SK-N-SH (cell line): Measurements from ENCODE around the gene GATM. TPM values are rescaled to one million over a fixed set of nuclear protein-coding genes. Genes with fewer than 3 reads are reported as not detected.

Experiments
- CTCF ChIA-PET: fragments of 300-600, 350-600 bp; formaldehyde crosslinking; extraction: SDS; loops from one replicate; lab custom pipeline; 2021; lab: Yijun Ruan, JAX
- POLR2A ChIA-PET: fragments of 350-600 bp; sonication (Branson Sonifier 250); formaldehyde crosslinking; extraction: SDS; loops from one replicate; lab custom pipeline; 2020; ENCODE audit warnings: antibody characterized with exemption, inconsistent platforms; lab: Yijun Ruan, JAX
- DNase-seq: peaks from one replicate; pipeline ENCODE4 v3.0.0; 2012
- H2AFZ ChIP-seq: fragments of 200-600 bp; sonication (generic); 2 replicates; pipeline ENCODE4 v1.8.1; 2016; ENCODE audit warnings: antibody characterized with exemption, mild to moderate bottlenecking, low read depth
- H3F3A ChIP-seq: fragments of 200-600 bp; sonication (generic); replicated peaks from 2 replicates; pipeline ENCODE3; 2016; ENCODE audit warnings: antibody characterized with exemption, mild to moderate bottlenecking; ENCODE audit not compliant: insufficient read depth
- H3K27ac ChIP-seq, 2 experiments: fragments of 200-500 bp in 1 of 2; fragments of 200-600 bp in 1 of 2; sonication (Bioruptor generic) in 1 of 2; sonication (generic), shearing (Covaris generic) in 1 of 2; 2 replicates each; pipeline versions ENCODE4 v1.5.1 to v1.6.1; 2014 to 2016; ENCODE audit warnings: low read depth in 2 of 2, inconsistent platforms in 1 of 2, low read length in 1 of 2, mild to moderate bottlenecking in 1 of 2, mixed read lengths in 1 of 2
- H3K27me3 ChIP-seq: fragments of 200-600 bp; sonication (generic), shearing (Covaris generic); 2 replicates; pipeline ENCODE4 v1.6.1; 2016; ENCODE audit warnings: mixed run types; ENCODE audit not compliant: insufficient read depth
- H3K36me3 ChIP-seq, 2 experiments: fragments of 200-500 bp in 1 of 2; fragments of 200-600 bp in 1 of 2; sonication (Bioruptor generic) in 1 of 2; sonication (generic) in 1 of 2; replicated peaks in 1 of 2; 2 replicates each; pipeline versions ENCODE3 to v1.5.1; 2014 to 2016; ENCODE audit warnings: low read length in 1 of 2, mild to moderate bottlenecking in 1 of 2; ENCODE audit not compliant: insufficient read depth in 2 of 2, control insufficient read depth in 1 of 2
- H3K4me1 ChIP-seq, 2 experiments: fragments of 200-500 bp in 1 of 2; fragments of 200-600 bp in 1 of 2; sonication (Bioruptor generic) in 1 of 2; sonication (generic), shearing (Covaris generic) in 1 of 2; 2 replicates each; pipeline versions ENCODE4 v1.5.1 to v1.6.1; 2014 to 2016; ENCODE audit warnings: low read depth in 1 of 2, low read length in 1 of 2, mixed run types in 1 of 2; ENCODE audit not compliant: insufficient read depth in 2 of 2, control insufficient read depth in 1 of 2
- H3K4me2 ChIP-seq: fragments of 200-600 bp; sonication (generic), shearing (Covaris generic); 2 replicates; pipeline ENCODE4 v1.6.1; 2017; ENCODE audit warnings: mixed run types
- H3K4me3 ChIP-seq, 2 experiments: fragments of 200-500 bp in 1 of 2; fragments of 200-600 bp in 1 of 2; sonication (Bioruptor generic) in 1 of 2; sonication (generic), shearing (Covaris generic) in 1 of 2; 2 replicates each; pipeline versions ENCODE4 v1.5.1 to v1.8.1; 2014 to 2016; ENCODE audit warnings: low read depth in 2 of 2, inconsistent platforms in 1 of 2, low read length in 1 of 2, mild to moderate bottlenecking in 1 of 2, mixed read lengths in 1 of 2, moderate library complexity in 1 of 2
- H3K79me2 ChIP-seq: fragments of 200-600 bp; sonication (generic); 2 replicates; pipeline ENCODE4 v1.8.1; 2017; ENCODE audit warnings: mild to moderate bottlenecking; ENCODE audit not compliant: insufficient read depth
- H3K9ac ChIP-seq: fragments of 200-600 bp; sonication (generic); 2 replicates; pipeline ENCODE4 v1.6.1; 2017; ENCODE audit warnings: mixed run types
- H3K9me2 ChIP-seq: fragments of 200-600 bp; sonication (generic); 2 replicates; pipeline ENCODE4 v1.6.1; 2017; ENCODE audit warnings: mixed run types
- H3K9me3 ChIP-seq: fragments of 200-600 bp; sonication (generic); 2 replicates; pipeline ENCODE4 v1.6.1; 2017; ENCODE audit warnings: mixed run types, mild to moderate bottlenecking, moderate library complexity
- H4K20me1 ChIP-seq: fragments of 200-600 bp; sonication (generic); 2 replicates; pipeline ENCODE4 v1.6.1; 2017; ENCODE audit warnings: mild to moderate bottlenecking, mixed run types; ENCODE audit not compliant: insufficient read depth
- FOSL2 ChIP-seq: IDR thresholded peaks from 2 replicates; pipeline ENCODE4 v1.4.0; 2012; ENCODE audit warnings: low read depth, mild to moderate bottlenecking, moderate library complexity, borderline replicate concordance
- FOXJ3 ChIP-seq: sonication (generic); formaldehyde crosslinking; IDR thresholded peaks from 2 replicates; pipeline ENCODE4 v1.5.1; 2020; ENCODE audit warnings: mild to moderate bottlenecking, missing genetic modification reagents
- GABPA ChIP-seq: IDR thresholded peaks from 2 replicates; pipeline ENCODE4 v1.4.0; 2012; ENCODE audit warnings: low read depth, mild to moderate bottlenecking
- GATA2 ChIP-seq: sonication (generic); formaldehyde crosslinking; IDR thresholded peaks from 2 replicates; pipeline ENCODE4 v1.5.0; 2020; ENCODE audit warnings: mild to moderate bottlenecking, missing genetic modification reagents
- NFIC ChIP-seq: IDR thresholded peaks from 2 replicates; pipeline ENCODE4 v1.4.0; 2012; ENCODE audit warnings: borderline replicate concordance
- RAD21 ChIP-seq: IDR thresholded peaks from 2 replicates; pipeline ENCODE4 v1.6.1; 2012; ENCODE audit warnings: mild to moderate bottlenecking, low read length
- RXRA ChIP-seq: IDR thresholded peaks from 2 replicates; pipeline ENCODE4 v1.4.0; 2012; ENCODE audit warnings: low read depth, mild to moderate bottlenecking, borderline replicate concordance
- SMC3 ChIP-seq: IDR thresholded peaks from 2 replicates; pipeline ENCODE4 v1.6.1; 2012; ENCODE audit warnings: low read depth, low read length, improper control_type of control experiment
- TCF12 ChIP-seq: IDR thresholded peaks from 2 replicates; pipeline ENCODE4 v1.4.0; 2012
- WGBS: methylation state at CpG from one replicate; pipeline ENCODE4 v1.1.6; 2017; ENCODE audit warnings: low lambda C conversion rate; 5-methylcytosine and 5-hydroxymethylcytosine counted together
- polyA plus RNA-seq, 3 experiments: library from polyadenylated mRNA; depleted of rRNA; stranded (reverse); fragments of >200 nt; gene quantifications; 2 replicates each; pipeline ENCODE4 v1.2.3, GENCODE V29; 2012
- TF ChIP-seq, protein P1 (sequence below): IDR thresholded peaks from 2 replicates; pipeline ENCODE4 v1.6.1; 2012; ENCODE audit warnings: mild to moderate bottlenecking, low read depth, low read length, moderate library complexity
- TF ChIP-seq, protein P2 (sequence below): IDR thresholded peaks from 2 replicates; pipeline ENCODE4 v1.4.0; 2012; ENCODE audit warnings: low read depth
- TF ChIP-seq, protein P3 (sequence below): fragments of 200-600 bp; sonication (generic); IDR thresholded peaks from 2 replicates; pipeline ENCODE4 v1.6.1; 2017; ENCODE audit warnings: antibody characterized with exemption, mild to moderate bottlenecking, moderate library complexity
- TF ChIP-seq, protein P4 (sequence below): IDR thresholded peaks from 2 replicates; pipeline ENCODE4; 2012

GATM gene
- polyA plus RNA-seq, 1 of the 3 experiments (the other 2 are of a cell fraction), result 0.58 TPM

DNA sequence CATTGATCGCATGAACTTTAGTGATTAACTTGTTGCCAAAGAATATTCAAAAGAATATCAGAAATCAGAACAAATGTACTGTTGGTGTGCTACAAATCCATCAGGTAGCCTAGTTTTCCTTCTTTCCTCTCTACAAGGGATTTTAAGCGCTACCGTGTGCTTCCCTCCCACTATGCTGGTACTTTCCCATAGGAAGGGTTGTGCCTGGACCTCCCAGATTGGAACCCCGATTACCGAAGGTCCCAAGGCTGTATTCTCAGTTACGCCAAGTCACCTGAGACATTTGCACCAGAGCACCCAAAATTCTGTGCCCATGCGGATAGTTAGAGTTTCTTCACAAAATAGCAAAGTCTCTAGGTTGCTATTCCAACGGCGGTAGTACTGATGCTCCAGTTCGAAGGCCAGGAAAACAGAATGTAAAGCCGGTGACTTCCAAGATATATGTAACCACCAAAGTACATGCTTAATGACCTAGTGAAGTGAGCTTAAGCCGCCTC is 23.4 kb upstream of the GATM start:
- peak overlapping the region; percentile 83 for H3K4me2 ChIP-seq
- no peaks in the 10 kb centered on the region for H3K9me2 ChIP-seq
- ChIA-PET POLR2A (interaction anchor here (0.6 to 2.6 kb wide), 12 partner anchors 12 to 263 kb away, joined by 3 to 10 read pairs (median 3); partner anchors contain the start of gene BLOC1S6), CTCF (interaction anchor here (1.3 to 4.9 kb wide), 10 partner anchors 9 to 284 kb away, joined by 3 to 28 read pairs (median 9); partner anchors contain the start of genes BLOC1S6 and GATM)
- peaks cover 10% of the 10 kb centered on the region; the same call in 1 of the 2 replicates for H4K20me1 ChIP-seq
- H2AFZ ChIP-seq, result peak overlapping the region; percentile 98
- TF ChIP-seq, protein P1, sequence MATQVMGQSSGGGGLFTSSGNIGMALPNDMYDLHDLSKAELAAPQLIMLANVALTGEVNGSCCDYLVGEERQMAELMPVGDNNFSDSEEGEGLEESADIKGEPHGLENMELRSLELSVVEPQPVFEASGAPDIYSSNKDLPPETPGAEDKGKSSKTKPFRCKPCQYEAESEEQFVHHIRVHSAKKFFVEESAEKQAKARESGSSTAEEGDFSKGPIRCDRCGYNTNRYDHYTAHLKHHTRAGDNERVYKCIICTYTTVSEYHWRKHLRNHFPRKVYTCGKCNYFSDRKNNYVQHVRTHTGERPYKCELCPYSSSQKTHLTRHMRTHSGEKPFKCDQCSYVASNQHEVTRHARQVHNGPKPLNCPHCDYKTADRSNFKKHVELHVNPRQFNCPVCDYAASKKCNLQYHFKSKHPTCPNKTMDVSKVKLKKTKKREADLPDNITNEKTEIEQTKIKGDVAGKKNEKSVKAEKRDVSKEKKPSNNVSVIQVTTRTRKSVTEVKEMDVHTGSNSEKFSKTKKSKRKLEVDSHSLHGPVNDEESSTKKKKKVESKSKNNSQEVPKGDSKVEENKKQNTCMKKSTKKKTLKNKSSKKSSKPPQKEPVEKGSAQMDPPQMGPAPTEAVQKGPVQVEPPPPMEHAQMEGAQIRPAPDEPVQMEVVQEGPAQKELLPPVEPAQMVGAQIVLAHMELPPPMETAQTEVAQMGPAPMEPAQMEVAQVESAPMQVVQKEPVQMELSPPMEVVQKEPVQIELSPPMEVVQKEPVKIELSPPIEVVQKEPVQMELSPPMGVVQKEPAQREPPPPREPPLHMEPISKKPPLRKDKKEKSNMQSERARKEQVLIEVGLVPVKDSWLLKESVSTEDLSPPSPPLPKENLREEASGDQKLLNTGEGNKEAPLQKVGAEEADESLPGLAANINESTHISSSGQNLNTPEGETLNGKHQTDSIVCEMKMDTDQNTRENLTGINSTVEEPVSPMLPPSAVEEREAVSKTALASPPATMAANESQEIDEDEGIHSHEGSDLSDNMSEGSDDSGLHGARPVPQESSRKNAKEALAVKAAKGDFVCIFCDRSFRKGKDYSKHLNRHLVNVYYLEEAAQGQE, result no peak
- TF ChIP-seq RXRA (no peak), FOXJ3 (CRISPR knock-in tag) (no peak)
- TF ChIP-seq, protein P2, sequence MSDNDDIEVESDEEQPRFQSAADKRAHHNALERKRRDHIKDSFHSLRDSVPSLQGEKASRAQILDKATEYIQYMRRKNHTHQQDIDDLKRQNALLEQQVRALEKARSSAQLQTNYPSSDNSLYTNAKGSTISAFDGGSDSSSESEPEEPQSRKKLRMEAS, result no peak
- H3K79me2 ChIP-seq, result peaks cover 35% of the 10 kb centered on the region
- WGBS, result under 1% methylated on average over 12 of the region's 12 CpGs
- H3K36me3 ChIP-seq, result peaks cover 14 to 17% of the 10 kb centered on the region in 2 experiments
- peak overlapping the region; percentile 95 to 98 for H3K4me3 ChIP-seq
- peak overlapping the region; percentile 91 for H3K9ac ChIP-seq
- H3K27me3 ChIP-seq, result no peaks in the 10 kb centered on the region
- H3K9me3 ChIP-seq, result no peaks in the 10 kb centered on the region
- peak; percentile 33 for DNase-seq
- peaks cover 6% of the 10 kb centered on the region for H3F3A ChIP-seq
- H3K4me1 ChIP-seq, result peaks cover 5 to 8% of the 10 kb centered on the region in 2 experiments; a peak in 3 of 4 replicates
- peak overlapping the region; percentile 84 to 90; a peak in 3 of 4 replicates for H3K27ac ChIP-seq

- no peaks in the 10 kb centered on the region for H3K9me3 ChIP-seq
- no peaks in the 10 kb centered on the region for H3K9me2 ChIP-seq
- no peak overlapping the region for H2AFZ ChIP-seq
- peaks cover 3 to 5% of the 10 kb centered on the region in 2 experiments; a peak in 3 of 4 replicates for H3K4me1 ChIP-seq
- no peaks in the 10 kb centered on the region for H3K27me3 ChIP-seq
- CTCF ChIA-PET, result interaction anchor here (0.7 to 4.9 kb wide), 23 partner anchors 9 to 282 kb away, joined by 3 to 37 read pairs (median 4); no protein-coding TSS in a partner anchor
- H3K4me2 ChIP-seq, result no peak overlapping the region
- H3K9ac ChIP-seq, result no peak overlapping the region
- H3K36me3 ChIP-seq, result no peaks in the 10 kb centered on the region
- DNase-seq, result peak; percentile 42
- TF ChIP-seq SMC3 (peak; percentile 75), GABPA (no peak), GATA2 (CRISPR knock-in tag) (no peak), NFIC (no peak), TCF12 (no peak), FOSL2 (no peak), RAD21 (peak; percentile 80)
- TF ChIP-seq, protein P3, sequence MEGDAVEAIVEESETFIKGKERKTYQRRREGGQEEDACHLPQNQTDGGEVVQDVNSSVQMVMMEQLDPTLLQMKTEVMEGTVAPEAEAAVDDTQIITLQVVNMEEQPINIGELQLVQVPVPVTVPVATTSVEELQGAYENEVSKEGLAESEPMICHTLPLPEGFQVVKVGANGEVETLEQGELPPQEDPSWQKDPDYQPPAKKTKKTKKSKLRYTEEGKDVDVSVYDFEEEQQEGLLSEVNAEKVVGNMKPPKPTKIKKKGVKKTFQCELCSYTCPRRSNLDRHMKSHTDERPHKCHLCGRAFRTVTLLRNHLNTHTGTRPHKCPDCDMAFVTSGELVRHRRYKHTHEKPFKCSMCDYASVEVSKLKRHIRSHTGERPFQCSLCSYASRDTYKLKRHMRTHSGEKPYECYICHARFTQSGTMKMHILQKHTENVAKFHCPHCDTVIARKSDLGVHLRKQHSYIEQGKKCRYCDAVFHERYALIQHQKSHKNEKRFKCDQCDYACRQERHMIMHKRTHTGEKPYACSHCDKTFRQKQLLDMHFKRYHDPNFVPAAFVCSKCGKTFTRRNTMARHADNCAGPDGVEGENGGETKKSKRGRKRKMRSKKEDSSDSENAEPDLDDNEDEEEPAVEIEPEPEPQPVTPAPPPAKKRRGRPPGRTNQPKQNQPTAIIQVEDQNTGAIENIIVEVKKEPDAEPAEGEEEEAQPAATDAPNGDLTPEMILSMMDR, result peak; percentile 78
- TF ChIP-seq, protein P2, result no peak
- TF ChIP-seq, protein P4, sequence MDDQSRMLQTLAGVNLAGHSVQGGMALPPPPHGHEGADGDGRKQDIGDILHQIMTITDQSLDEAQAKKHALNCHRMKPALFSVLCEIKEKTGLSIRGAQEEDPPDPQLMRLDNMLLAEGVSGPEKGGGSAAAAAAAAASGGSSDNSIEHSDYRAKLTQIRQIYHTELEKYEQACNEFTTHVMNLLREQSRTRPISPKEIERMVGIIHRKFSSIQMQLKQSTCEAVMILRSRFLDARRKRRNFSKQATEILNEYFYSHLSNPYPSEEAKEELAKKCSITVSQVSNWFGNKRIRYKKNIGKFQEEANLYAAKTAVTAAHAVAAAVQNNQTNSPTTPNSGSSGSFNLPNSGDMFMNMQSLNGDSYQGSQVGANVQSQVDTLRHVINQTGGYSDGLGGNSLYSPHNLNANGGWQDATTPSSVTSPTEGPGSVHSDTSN, result no peak
- H3K79me2 ChIP-seq, result peaks cover 21% of the 10 kb centered on the region
- H4K20me1 ChIP-seq, result peaks cover 10% of the 10 kb centered on the region; the same call in 1 of the 2 replicates
- peaks cover 6% of the 10 kb centered on the region for H3F3A ChIP-seq
- POLR2A ChIA-PET, result no interaction called here
- H3K4me3 ChIP-seq, result peak overlapping the region in 1 of 2 experiments; percentile 6; a peak in 1 of 4 replicates
- no peak overlapping the region for H3K27ac ChIP-seq
- WGBS, result 50% methylated on average over 5 of the region's 6 CpGs
These were observed 21.3 kb upstream of the GATM start for GRCh38 chr15:45399381-45400212.
